Smooth muscle cell of the brain vasculature (primary cell): ENCODE data around the gene CYP11A1.

Experiments used
- DNase-seq: peaks from one replicate; pipeline ENCODE4 v3.0.0-alpha.2; 2012; ENCODE audit warnings: low read depth, low spot score

The CYP11A1 gene

DNA sequence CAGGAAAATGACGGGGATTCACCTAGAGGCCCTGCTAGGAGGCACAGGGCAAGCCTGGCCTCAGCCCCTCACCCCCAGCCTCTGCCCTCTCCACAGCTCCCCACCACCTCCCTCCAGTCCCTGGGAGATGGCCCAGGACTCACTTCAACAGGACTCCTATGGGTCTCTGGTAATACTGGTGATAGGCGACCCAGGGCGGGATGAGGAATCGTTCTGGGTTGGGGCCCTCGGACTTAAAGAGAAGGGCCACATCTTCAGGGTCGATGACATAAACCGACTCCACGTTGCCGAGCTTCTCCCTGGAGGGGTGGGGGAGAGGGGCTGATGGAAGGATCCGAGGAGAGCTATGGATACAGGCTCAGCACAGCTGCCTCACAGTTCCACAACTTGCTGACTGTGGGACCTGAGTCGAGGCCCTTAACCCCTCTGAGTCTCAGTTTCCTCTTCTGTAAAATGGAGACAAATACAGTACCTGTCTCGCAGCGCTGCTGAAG lies 19.6 kb downstream of the CYP11A1 start:
- DNase-seq, result no peak

DNA sequence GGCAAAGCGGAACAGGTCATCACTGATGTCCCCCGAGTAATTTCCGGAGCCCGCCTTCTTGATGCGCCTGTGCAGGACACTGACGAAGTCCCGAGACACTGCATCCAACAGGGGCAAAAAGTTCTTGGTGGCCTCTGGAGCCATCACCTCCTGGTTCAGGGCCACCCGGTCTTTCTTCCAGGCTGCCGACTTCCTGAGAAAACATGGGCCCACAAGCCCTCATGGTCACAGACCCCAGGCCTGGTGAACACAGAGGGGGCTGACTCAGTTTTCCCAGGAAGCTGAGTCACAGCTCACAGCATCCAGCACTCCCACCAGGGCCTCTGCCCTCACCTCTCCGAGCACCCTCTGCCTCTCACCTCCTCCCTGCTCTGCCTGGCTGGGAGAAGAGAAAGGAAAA lies 22.4 kb downstream of the CYP11A1 start:
- DNase-seq, result no peak

DNA sequence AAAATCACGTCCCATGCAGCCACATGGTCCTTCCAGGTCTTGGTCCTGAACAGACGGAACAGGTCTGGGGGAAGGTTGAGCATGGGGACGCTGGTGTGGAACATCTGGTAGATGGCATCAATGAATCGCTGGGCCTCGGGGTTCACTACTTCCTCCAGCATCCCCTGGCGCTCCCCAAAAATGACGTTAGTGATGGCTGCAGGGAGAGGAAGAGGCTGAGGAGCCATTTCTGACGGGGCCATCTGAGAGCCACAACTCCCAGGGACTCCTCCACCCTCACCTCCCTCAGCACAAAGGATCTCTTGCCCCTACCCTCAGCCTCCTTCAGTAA lies 23.7 kb downstream of the CYP11A1 start:
- no peak for DNase-seq

- DNase-seq, result no peak
Measured at GRCh38 chr15:74343127-74343796, 24.2 kb downstream of the CYP11A1 start.

DNA sequence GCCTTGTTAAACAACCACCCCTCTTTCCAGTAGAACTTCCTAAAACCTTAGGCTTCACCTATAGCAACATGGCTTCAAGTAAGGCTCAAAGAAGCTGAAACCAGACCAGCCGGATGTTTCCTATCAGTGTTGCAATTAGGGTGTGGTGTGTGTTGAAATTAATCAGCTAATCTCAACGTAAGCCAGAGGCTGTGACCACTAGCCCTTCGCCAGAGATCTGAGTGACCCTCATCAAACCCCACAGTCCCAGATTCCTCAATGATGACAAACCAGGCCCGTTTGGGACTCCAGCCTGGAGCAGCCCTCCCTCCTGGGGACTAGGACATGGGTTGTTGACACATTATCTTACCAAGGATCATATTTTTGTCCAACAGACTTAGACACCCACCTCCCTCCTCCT lies 27.3 kb downstream of the CYP11A1 start:
- DNase-seq, result no peak

DNA sequence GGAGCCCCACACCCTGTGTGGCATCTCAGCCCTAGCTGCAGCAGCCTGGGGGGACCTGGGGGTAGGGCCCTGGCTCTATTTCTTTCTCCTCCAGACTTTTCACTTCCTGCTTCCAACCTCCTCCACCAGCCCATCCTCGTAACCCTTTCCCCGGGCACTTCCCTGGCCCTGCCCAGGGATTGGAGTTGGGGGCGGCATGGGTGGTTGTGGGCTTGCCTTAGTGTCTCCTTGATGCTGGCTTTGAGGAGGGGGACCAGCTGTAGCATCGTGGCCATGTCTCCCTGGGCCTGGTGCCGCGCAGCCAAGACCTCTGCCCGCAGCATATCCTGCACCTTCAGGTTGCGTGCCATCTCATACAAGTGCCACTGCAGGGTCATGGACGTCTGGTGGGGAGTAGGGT lies 28.1 kb downstream of the CYP11A1 start:
- no peak for DNase-seq

DNA sequence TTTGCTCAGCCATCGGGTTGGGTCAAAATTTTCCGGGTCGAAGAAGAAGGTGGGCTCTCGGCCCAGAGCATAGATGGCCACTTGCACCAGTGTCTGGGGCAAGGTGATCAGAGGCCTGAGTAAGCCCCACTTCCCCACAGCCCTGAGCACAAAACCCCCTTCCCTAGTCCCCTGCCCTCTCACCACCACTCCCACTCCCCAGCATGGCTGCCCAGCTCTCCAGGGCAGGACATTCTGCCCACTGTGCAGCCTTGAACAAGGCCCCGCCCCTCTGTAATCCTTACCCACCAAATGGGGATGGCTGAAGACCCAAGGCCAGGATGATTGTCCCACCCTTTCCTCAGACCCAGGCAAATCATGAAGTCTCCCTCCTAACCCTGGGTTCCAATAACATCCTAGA lies 28.8 kb downstream of the CYP11A1 start:
- no peak for DNase-seq

DNA sequence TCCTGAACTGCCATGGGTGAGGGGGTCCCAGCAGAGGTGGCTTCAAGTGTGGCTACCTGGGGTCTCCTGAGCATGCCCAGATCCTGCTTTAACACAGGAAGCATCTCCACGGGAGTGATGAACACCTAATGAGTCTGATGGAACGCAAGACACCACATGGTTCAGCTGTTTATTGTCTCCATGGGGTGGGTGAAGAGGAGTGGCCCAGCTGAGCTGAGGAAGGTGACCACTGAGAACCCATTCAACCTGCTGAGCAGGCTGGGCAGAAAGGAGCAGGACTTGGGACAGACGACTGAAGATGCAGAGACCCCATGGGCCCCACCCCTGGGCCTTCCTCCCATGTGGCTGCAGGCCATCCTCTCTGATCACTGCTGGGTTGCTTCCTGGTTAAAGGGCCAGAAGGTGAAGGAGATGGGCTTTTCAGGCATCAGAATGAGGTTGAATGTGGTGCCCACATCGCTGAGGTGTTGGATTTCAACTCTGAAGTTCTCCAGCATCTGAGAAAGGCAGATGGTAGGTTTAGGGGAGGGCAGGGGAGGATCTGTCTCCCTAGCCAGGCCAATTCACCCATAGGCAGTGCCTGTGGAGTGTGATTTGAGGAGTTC lies 29.7 kb downstream of the CYP11A1 start:
- no peak for DNase-seq

- no peak for DNase-seq
Measured at GRCh38 chr15:74337146-74337545, 30.3 kb downstream of the CYP11A1 start.

DNA sequence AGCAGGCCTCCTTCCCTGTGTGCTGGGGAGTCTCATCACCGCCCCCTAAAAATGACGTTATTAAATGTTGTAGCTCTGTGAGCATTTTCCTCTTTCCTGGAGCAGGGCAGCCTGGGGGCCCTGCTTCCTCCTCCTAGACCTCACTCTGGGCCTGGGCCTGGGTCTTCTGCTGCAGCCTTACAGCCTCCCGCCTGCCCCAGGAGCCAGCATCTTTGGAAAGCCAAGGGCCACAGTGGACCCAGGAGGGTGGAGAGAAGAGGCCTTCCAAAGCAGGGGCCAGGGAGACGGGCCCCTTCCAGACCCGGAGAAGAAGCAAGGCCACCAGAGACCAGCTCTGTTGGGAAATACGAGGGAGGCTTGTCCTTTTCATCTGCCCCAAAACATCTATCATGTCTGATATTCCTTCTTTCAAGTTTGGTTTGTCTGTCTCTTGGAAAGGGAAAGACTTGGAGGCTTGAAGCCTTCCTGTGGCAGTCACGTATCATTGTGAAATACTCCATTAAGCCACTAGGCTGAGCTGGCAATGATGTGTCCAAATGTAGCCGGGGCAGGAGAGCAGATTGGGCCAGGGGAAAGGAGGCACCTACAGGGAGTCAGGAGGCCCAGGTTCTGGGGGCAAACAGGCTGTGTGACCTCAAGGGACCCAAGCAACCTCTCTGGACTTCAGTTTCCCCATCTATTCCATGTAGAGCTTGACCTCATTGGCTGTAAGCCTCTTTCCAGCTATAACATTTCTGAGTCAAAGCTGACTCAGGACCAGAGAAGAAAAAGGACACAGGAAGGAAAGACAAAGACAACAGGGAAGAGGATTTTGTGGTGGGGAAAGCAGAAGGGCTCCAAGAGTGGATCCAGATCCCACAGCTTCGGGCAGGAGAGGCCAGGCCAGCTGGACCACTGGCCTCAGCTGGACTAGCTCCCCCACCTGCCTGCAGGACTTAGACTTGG lies 31.1 kb downstream of the CYP11A1 start:
- no peak for DNase-seq

- DNase-seq, result no peak
Measured at GRCh38 chr15:74335396-74335795, 32.0 kb downstream of the CYP11A1 start.

GRCh38 chr15:74334127-74334526 lies 33.3 kb downstream of the CYP11A1 start:
- DNase-seq, result no peak

DNA sequence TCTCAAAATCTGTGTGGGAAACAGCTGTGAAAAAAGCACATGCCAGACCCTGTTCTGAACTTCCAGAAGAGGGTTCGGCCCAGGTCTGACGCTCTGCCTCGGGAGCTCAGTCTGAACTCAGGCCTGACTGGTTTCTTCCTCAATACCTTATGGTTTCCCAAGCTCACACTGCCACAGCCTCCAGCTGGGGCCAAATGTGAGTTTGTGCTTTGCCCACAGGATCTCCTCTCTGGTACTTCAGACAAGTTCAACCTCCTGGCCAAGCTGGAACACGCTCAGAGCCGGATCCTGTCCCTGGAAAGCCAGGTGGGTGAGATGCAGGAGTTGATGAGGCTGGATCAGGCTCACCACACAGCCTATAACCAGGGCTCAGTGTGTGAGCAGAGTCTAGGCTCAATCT lies 33.8 kb downstream of the CYP11A1 start:
- DNase-seq, result no peak

DNA sequence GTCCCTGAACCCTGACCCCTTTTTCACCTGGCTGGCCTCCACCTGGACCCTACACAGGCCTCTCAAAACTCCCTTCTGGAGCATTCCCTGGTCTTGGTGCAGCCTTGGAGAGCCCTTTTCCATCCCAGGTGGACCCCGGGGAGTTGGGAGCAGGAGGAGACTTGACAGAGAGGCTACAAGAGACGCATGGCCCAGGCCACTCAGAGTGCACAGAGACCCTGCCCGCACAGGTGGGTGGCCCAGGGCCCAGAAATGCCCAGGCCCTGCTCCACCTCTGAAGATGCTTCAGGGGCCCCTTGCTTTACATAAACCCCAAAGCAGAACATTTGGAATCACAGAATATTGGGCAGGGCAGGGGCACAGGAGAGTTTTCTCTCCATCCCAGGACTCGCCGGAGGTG lies 34.4 kb downstream of the CYP11A1 start:
- DNase-seq, result no peak

DNA sequence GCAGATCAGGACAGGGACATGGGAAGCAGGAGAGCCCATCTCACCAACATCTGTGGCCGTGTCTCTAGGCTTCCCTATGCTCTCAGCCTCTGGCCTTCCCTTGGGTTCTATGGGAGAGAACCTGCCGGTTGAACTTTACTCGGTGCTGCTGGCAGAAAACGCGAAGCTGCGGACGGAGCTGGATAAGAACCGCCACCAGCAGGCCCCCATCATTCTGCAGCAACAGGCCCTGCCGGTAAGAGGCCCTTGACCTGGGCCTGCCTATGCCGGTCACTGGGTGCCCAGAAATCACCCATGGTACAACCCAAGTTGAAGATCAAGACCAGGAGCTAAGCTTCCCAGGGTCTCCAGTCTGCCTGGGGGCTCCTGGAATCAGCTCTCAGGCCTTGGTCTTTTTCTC lies 34.8 kb downstream of the CYP11A1 start:
- no peak for DNase-seq

DNA sequence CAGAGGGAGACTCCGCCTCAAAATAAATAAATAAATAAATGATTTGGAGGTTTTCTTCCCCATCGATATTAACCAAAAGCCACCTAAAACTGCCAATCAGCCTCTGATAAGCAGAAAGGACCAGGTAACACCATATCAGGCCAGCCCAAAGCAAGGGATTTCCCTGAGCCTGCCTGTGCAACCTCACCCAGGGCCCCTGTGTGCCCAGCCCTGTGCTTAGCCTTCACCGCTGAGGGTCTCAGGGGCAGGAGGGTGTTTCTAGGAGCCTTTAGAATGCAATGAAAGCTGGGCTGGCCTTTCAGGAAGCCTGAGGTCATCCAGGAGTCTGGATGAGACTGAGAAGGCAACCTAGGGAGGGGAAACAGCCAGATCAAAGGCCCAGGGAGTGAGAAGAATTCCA lies 35.4 kb downstream of the CYP11A1 start:
- DNase-seq, result no peak

- DNase-seq, result no peak
Measured at GRCh38 chr15:74330861-74331408, 36.5 kb downstream of the CYP11A1 start.

GRCh38 chr15:74328331-74329056 lies 39.0 kb downstream of the CYP11A1 start:
- no peak for DNase-seq

- DNase-seq, result peak; percentile 77
Measured at GRCh38 chr15:74327756-74328155, 39.7 kb downstream of the CYP11A1 start.

DNA sequence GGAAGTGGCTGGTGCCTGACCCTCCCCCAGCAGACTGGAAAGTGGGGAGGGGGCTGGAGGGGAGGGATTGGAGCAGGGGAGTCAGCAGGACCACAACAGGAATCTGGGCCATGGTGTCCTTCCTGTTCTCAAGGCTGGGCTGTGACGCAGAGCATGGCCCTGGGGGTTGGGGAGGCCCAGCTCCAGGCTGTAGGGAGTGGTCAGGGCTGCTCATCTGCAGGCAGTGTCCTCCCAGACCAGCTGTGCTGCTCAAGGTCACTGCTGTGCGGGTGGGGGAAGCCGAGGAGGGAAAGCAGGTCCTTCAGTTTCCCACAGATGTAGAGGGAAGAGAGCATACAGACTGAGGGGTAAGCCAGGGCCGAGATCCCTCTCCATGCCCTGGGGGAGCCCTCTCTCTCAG lies 40.7 kb downstream of the CYP11A1 start:
- no peak for DNase-seq

DNA sequence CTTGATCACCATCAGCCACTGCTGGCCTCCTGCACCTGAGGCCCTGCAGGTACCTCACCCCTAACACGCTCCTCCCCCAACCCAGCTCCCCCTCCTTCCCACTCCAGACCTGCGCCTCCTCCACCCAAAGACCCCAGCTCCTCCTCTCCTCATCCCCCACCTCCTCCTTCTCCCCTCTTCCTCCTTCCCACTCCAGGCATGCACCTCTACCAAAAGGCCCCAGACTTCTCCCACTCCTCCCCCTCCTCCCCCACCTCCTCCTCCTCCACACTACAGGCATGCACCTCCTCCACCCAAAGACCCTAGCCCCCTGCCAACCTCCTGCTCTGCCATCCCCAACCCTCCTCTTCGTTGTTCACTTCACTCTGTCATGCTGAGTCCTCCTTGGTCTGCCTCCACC lies 42.7 kb downstream of the CYP11A1 start:
- no peak for DNase-seq
